Mesenchymal stem cell (in vitro differentiated cells and primary cell): Measurements from ENCODE around the gene MRC2.
A peak's percentile ranks its signal among the peaks of the same experiment; 100 is the strongest.

Experiments
- DNase-seq: peaks from one replicate; pipeline ENCODE4 v3.0.0-alpha.2; 2013
- H2AFZ ChIP-seq: one replicate; pipeline ENCODE4 v1.6.1; 2013; ENCODE audit warnings: low read depth, mild to moderate bottlenecking, control low read depth, inconsistent platforms, low read length, moderate library complexity
- H2AK5ac ChIP-seq: 2 replicates; pipeline ENCODE4 v1.6.1; 2013; ENCODE audit warnings: low read length, moderate library complexity, mild to moderate bottlenecking, inconsistent platforms; ENCODE audit not compliant: severe bottlenecking
- H2BK120ac ChIP-seq: one replicate; pipeline ENCODE4 v1.6.1; 2013; ENCODE audit warnings: low read depth, mild to moderate bottlenecking, inconsistent platforms, low read length, moderate library complexity
- H2BK12ac ChIP-seq, 2 experiments: one replicate each; pipeline ENCODE4 v1.6.1; 2013; ENCODE audit warnings: inconsistent platforms in 2 of 2, low read length in 2 of 2, mild to moderate bottlenecking in 2 of 2, moderate library complexity in 2 of 2, control low read depth in 1 of 2
- H2BK15ac ChIP-seq: one replicate; pipeline ENCODE4 v1.6.1; 2013; ENCODE audit warnings: mild to moderate bottlenecking, low read depth, inconsistent platforms; ENCODE audit not compliant: poor library complexity, severe bottlenecking
- H2BK5ac ChIP-seq: 2 replicates; pipeline ENCODE4 v1.6.1; 2013; ENCODE audit warnings: low read depth, mild to moderate bottlenecking, low read length, control low read depth, inconsistent platforms; ENCODE audit not compliant: poor library complexity, severe bottlenecking
- H3K14ac ChIP-seq, 2 experiments: one replicate each; pipeline ENCODE4 v1.6.1; 2013; ENCODE audit warnings: inconsistent platforms in 2 of 2, low read length in 2 of 2, control low read depth in 1 of 2, mild to moderate bottlenecking in 1 of 2, moderate library complexity in 1 of 2
- H3K18ac ChIP-seq, 2 experiments: one replicate each; pipeline ENCODE4 v1.6.1; 2013; ENCODE audit warnings: inconsistent platforms in 2 of 2, low read length in 2 of 2, control low read depth in 1 of 2, low read depth in 1 of 2, mild to moderate bottlenecking in 1 of 2
- H3K23ac ChIP-seq, 2 experiments: one replicate each; pipeline ENCODE4 v1.6.1; 2013; ENCODE audit warnings: inconsistent platforms in 2 of 2, low read length in 2 of 2, mild to moderate bottlenecking in 2 of 2, moderate library complexity in 2 of 2, control low read depth in 1 of 2
- H3K27ac ChIP-seq: 2 replicates; pipeline ENCODE4 v1.5.1; 2013; ENCODE audit warnings: mild to moderate bottlenecking, moderate library complexity, low read length, control low read depth, inconsistent platforms; ENCODE audit not compliant: poor library complexity, severe bottlenecking
- H3K27me3 ChIP-seq, 2 experiments: 2 replicates each; pipeline versions ENCODE4 v1.6.1 to v1.7.0; 2013; ENCODE audit warnings: low read length in 2 of 2, mild to moderate bottlenecking in 2 of 2, moderate library complexity in 2 of 2, control low read depth in 1 of 2, inconsistent platforms in 1 of 2; ENCODE audit not compliant: control insufficient read depth in 1 of 2, insufficient read depth in 1 of 2
- H3K36me3 ChIP-seq, 2 experiments: 2 replicates each; pipeline versions ENCODE4 v1.6.1 to v1.7.0; 2013; ENCODE audit warnings: low read length in 2 of 2, control low read depth in 1 of 2, inconsistent platforms in 1 of 2, low read depth in 1 of 2, mild to moderate bottlenecking in 1 of 2; ENCODE audit not compliant: insufficient read depth in 2 of 2, control insufficient read depth in 1 of 2
- H3K4ac ChIP-seq, 2 experiments: one replicate each; pipeline ENCODE4 v1.6.1; 2013; ENCODE audit warnings: inconsistent platforms in 2 of 2, low read length in 2 of 2, mild to moderate bottlenecking in 2 of 2, moderate library complexity in 2 of 2, control low read depth in 1 of 2, low read depth in 1 of 2
- H3K4me1 ChIP-seq: 2 replicates; pipeline ENCODE4 v1.6.1; 2013; ENCODE audit warnings: low read depth, low read length, control low read depth; ENCODE audit not compliant: control insufficient read depth, insufficient read depth
- H3K4me2 ChIP-seq: 2 replicates; pipeline ENCODE4 v1.6.1; 2013; ENCODE audit warnings: low read length, mild to moderate bottlenecking, inconsistent platforms; ENCODE audit not compliant: poor library complexity, severe bottlenecking
- H3K4me3 ChIP-seq, 2 experiments: 2 replicates each; pipeline versions ENCODE4 v1.5.1 to v1.7.0; 2013; ENCODE audit warnings: low read length in 2 of 2, mild to moderate bottlenecking in 2 of 2, control low read depth in 1 of 2, low read depth in 1 of 2; ENCODE audit not compliant: insufficient read depth in 1 of 2
- H3K79me1 ChIP-seq: replicated peaks from 2 replicates; pipeline ENCODE4 v1.6.1; 2013; ENCODE audit warnings: mild to moderate bottlenecking, control low read depth, low read length, inconsistent platforms; ENCODE audit not compliant: poor library complexity, severe bottlenecking
- H3K9ac ChIP-seq: 2 replicates; pipeline ENCODE4 v1.7.0; 2013; ENCODE audit warnings: mild to moderate bottlenecking, low read length, moderate library complexity
- H3K9me3 ChIP-seq: 2 replicates; pipeline ENCODE4 v1.7.0; 2013; ENCODE audit warnings: mild to moderate bottlenecking, low read length; ENCODE audit not compliant: control insufficient read depth
- H4K8ac ChIP-seq: one replicate; pipeline ENCODE4 v1.6.1; 2013; ENCODE audit warnings: inconsistent platforms, mild to moderate bottlenecking, low read length, moderate library complexity
- H4K91ac ChIP-seq: one replicate; pipeline ENCODE4 v1.6.1; 2013; ENCODE audit warnings: mild to moderate bottlenecking, low read length, inconsistent platforms
- WGBS: methylation state at CpG from one replicate; pipeline ENCODE4 v1.1.7; 2013; ENCODE audit warnings: mixed read lengths; 5-methylcytosine and 5-hydroxymethylcytosine counted together

The MRC2 gene

GRCh38 chr17:62700964-62701705 lies 73.7 kb downstream of the MRC2 start:
- Histone ChIP-seq H3K4me2 (no peak overlapping the region), H4K8ac (no peak overlapping the region), H3K23ac (no peak overlapping the region), H2BK120ac (no peak overlapping the region), H3K27me3 (no peaks in the 10 kb centered on the region), H3K4ac (no peak overlapping the region), H2BK15ac (no peak overlapping the region), H3K14ac (no peak overlapping the region), H2BK12ac (no peak overlapping the region), H3K27ac (no peak overlapping the region), H2AFZ (no peak overlapping the region), H3K9ac (no peak overlapping the region), H2BK5ac (no peak overlapping the region), H4K91ac (no peak overlapping the region), H3K4me3 (no peak overlapping the region), H3K18ac (no peak overlapping the region), H2AK5ac (no peak overlapping the region), H3K79me1 (peaks cover 10% of the 10 kb centered on the region), H3K9me3 (no peaks in the 10 kb centered on the region), H3K36me3 (no peaks in the 10 kb centered on the region), H3K4me1 (peaks cover 22% of the 10 kb centered on the region)
- 88% methylated on average over 12 of the region's 12 CpGs for WGBS
- no peak for DNase-seq

GRCh38 chr17:62701706-62702085 lies 74.2 kb downstream of the MRC2 start:
- Histone ChIP-seq H3K14ac (no peak overlapping the region), H3K4me3 (no peak overlapping the region), H2BK120ac (no peak overlapping the region), H2AFZ (no peak overlapping the region), H3K18ac (no peak overlapping the region), H2BK5ac (no peak overlapping the region), H3K4me1 (peaks cover 22% of the 10 kb centered on the region), H3K36me3 (no peaks in the 10 kb centered on the region), H4K91ac (no peak overlapping the region), H2BK12ac (peak overlapping the region in 1 of 2 experiments; percentile 15), H3K23ac (no peak overlapping the region), H2AK5ac (no peak overlapping the region), H4K8ac (no peak overlapping the region), H3K27me3 (no peaks in the 10 kb centered on the region), H3K27ac (no peak overlapping the region), H3K79me1 (peaks cover 14% of the 10 kb centered on the region), H3K4me2 (no peak overlapping the region), H3K9me3 (no peaks in the 10 kb centered on the region), H2BK15ac (no peak overlapping the region), H3K4ac (no peak overlapping the region), H3K9ac (no peak overlapping the region)
- no peak for DNase-seq
- WGBS = 92% methylated on average over 8 of the region's 8 CpGs

GRCh38 chr17:62702746-62703260 lies 75.3 kb downstream of the MRC2 start:
- Histone ChIP-seq H4K8ac (no peak overlapping the region), H3K79me1 (peaks cover 20% of the 10 kb centered on the region), H2BK12ac (no peak overlapping the region), H3K4ac (no peak overlapping the region), H3K4me3 (no peak overlapping the region), H2BK5ac (no peak overlapping the region), H3K9ac (peak overlapping the region; percentile 84), H3K18ac (no peak overlapping the region), H3K9me3 (peaks cover 6% of the 10 kb centered on the region), H4K91ac (no peak overlapping the region), H2AK5ac (no peak overlapping the region), H3K4me2 (no peak overlapping the region), H3K36me3 (no peaks in the 10 kb centered on the region), H3K23ac (no peak overlapping the region), H3K4me1 (peaks cover 22% of the 10 kb centered on the region), H2BK120ac (no peak overlapping the region), H2BK15ac (no peak overlapping the region), H2AFZ (no peak overlapping the region), H3K27ac (no peak overlapping the region), H3K14ac (no peak overlapping the region), H3K27me3 (no peaks in the 10 kb centered on the region)
- DNase-seq = no peak
- 73% methylated on average over 6 of the region's 6 CpGs for WGBS

- no peak overlapping the region for H3K27ac ChIP-seq
- peak overlapping the region; percentile 6 to 12 for H2BK12ac ChIP-seq
- H3K18ac ChIP-seq = no peak overlapping the region
- peak overlapping the region; percentile 61 for H3K4me2 ChIP-seq
- peaks cover 22% of the 10 kb centered on the region for H3K4me1 ChIP-seq
- peak overlapping the region; percentile 47 for H2AK5ac ChIP-seq
- whole genome bisulfite sequencing = 43% methylated on average over 16 of the region's 16 CpGs
- no peak overlapping the region for H2BK5ac ChIP-seq
- H3K79me1 ChIP-seq = peaks cover 20% of the 10 kb centered on the region
- H3K9me3 ChIP-seq = peaks cover 6% of the 10 kb centered on the region
- peak; percentile 40 for DNase-seq
- no peak overlapping the region for H2BK15ac ChIP-seq
- H3K36me3 ChIP-seq = no peaks in the 10 kb centered on the region
- peak overlapping the region; percentile 33 for H4K8ac ChIP-seq
- H3K27me3 ChIP-seq = no peaks in the 10 kb centered on the region
- no peak overlapping the region for H3K14ac ChIP-seq
- H4K91ac ChIP-seq = peak overlapping the region; percentile 28
- no peak overlapping the region for H3K23ac ChIP-seq
- no peak overlapping the region for H3K4ac ChIP-seq
- H2BK120ac ChIP-seq = no peak overlapping the region
- peak overlapping the region; percentile 84 for H3K9ac ChIP-seq
- peak overlapping the region; percentile 82 to 85 for H3K4me3 ChIP-seq
- H2AFZ ChIP-seq = no peak overlapping the region
Measured at GRCh38 chr17:62703261-62703775, 75.8 kb downstream of the MRC2 start.
